ENCODE data around the gene KDM4B.

DNA sequence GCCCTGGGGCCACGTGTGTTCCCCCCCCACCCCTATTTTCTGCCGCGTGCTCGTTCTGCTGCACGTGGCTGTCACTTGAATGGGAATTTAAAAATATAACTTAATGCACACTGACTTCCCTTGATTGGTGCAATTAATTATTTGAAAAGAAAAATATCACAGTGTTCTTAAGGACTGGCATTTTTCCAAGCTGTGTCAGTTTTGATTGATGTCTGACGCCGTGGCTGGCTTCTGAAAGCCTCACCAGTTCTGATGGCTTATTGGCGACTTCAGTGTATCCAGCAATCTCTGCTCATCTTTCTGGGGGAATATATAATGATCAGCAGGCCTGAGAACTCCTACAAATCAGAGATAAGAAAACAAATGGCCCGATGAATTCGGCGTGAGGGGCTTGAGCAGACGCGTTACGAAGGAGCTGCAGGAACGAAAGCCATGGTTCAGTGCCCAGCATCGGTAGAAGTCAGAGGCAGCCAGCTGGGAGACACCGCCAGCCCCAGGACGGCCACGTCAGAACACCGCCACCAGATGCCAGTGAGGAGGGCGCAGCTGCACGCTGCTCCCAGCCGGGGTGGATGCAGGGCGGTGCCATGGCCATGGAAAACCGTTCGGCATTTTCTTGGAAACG lies 111.2 kb downstream of the KDM4B start:
- TF ChIP-seq SIN3A (IDR thresholded peaks at IDR 0.05; ENCODE audit: borderline replicate concordance, low read depth, low read length) (no peak), RXRA (IDR thresholded peaks at IDR 0.05; ENCODE audit: borderline replicate concordance, low read depth) (no peak)
- TF ChIP-seq, protein P1, sequence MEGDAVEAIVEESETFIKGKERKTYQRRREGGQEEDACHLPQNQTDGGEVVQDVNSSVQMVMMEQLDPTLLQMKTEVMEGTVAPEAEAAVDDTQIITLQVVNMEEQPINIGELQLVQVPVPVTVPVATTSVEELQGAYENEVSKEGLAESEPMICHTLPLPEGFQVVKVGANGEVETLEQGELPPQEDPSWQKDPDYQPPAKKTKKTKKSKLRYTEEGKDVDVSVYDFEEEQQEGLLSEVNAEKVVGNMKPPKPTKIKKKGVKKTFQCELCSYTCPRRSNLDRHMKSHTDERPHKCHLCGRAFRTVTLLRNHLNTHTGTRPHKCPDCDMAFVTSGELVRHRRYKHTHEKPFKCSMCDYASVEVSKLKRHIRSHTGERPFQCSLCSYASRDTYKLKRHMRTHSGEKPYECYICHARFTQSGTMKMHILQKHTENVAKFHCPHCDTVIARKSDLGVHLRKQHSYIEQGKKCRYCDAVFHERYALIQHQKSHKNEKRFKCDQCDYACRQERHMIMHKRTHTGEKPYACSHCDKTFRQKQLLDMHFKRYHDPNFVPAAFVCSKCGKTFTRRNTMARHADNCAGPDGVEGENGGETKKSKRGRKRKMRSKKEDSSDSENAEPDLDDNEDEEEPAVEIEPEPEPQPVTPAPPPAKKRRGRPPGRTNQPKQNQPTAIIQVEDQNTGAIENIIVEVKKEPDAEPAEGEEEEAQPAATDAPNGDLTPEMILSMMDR (IDR thresholded peaks at IDR 0.05), result no peak
- TF ChIP-seq, protein P2, sequence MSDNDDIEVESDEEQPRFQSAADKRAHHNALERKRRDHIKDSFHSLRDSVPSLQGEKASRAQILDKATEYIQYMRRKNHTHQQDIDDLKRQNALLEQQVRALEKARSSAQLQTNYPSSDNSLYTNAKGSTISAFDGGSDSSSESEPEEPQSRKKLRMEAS (IDR thresholded peaks at IDR 0.05; ENCODE audit: low read depth), result no peak
